Measurements from ENCODE around the gene EVL.

DNA sequence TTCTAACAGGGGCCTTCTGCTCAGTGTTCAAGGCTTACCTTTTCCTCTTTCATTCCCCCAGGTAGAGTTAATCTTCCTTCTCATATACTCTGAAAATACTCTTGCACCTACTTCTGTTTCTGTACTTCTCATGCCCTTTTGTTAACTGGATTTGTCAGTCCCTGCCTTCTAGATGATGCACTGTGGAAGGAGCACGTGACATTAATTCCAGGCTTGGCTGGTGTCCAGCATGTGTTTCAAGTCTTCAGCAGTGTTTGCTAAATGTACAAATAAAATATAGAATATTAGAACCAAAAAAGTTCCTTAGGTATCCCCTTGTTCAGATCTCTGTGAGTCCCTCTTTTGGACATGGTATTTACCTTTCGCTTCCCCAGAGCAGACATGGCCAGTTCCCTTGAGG lies 27.9 kb upstream of the EVL start:
- TF ChIP-seq EZH2 (IDR thresholded peaks at IDR 0.05; ENCODE audit: borderline replicate concordance, low read depth, low read length, severe bottlenecking), result no peak
- TF ChIP-seq FOS (IDR thresholded peaks at IDR 0.05; ENCODE audit: borderline replicate concordance, insufficient read depth, low read length), result no peak
- TF ChIP-seq POLR2A (IDR thresholded peaks at IDR 0.05; ENCODE audit: low read depth, low read length), result no peak
- TF ChIP-seq, protein P1, sequence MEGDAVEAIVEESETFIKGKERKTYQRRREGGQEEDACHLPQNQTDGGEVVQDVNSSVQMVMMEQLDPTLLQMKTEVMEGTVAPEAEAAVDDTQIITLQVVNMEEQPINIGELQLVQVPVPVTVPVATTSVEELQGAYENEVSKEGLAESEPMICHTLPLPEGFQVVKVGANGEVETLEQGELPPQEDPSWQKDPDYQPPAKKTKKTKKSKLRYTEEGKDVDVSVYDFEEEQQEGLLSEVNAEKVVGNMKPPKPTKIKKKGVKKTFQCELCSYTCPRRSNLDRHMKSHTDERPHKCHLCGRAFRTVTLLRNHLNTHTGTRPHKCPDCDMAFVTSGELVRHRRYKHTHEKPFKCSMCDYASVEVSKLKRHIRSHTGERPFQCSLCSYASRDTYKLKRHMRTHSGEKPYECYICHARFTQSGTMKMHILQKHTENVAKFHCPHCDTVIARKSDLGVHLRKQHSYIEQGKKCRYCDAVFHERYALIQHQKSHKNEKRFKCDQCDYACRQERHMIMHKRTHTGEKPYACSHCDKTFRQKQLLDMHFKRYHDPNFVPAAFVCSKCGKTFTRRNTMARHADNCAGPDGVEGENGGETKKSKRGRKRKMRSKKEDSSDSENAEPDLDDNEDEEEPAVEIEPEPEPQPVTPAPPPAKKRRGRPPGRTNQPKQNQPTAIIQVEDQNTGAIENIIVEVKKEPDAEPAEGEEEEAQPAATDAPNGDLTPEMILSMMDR (IDR thresholded peaks at IDR 0.05; ENCODE audit: extremely low read depth in 1 of 2, insufficient read depth in 1 of 2, low read depth in 1 of 2, low read length in 2 of 2), result no peak
- TF ChIP-seq, protein P2, sequence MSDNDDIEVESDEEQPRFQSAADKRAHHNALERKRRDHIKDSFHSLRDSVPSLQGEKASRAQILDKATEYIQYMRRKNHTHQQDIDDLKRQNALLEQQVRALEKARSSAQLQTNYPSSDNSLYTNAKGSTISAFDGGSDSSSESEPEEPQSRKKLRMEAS (IDR thresholded peaks at IDR 0.05; ENCODE audit: insufficient read depth, insufficient read length), result no peak
- TF ChIP-seq POLR2AphosphoS5 (IDR thresholded peaks at IDR 0.05; ENCODE audit: insufficient read depth, low read depth, low read length), result no peak
- no peak for TF ChIP-seq JUN (IDR thresholded peaks at IDR 0.05; ENCODE audit: borderline replicate concordance, insufficient read depth, insufficient read length, low read depth)
- TF ChIP-seq GATA2 (IDR thresholded peaks at IDR 0.05; ENCODE audit: insufficient read depth, insufficient read length, low read depth, low read length), result no peak
- TF ChIP-seq MYC (IDR thresholded peaks at IDR 0.05; ENCODE audit: low read depth, low read length), result no peak

Measured in endothelial cell of umbilical vein (primary cell).